GM18499 (cell line): ENCODE results near the gene FGF2.
A peak's percentile ranks its signal among the peaks of the same experiment; 100 is the strongest.
"Not testable (repeated sequence)": the region's sequence is repeated elsewhere in the genome, so short reads cannot be mapped to it uniquely, and the experiment has no call there.

Source experiments
- ATAC-seq: cut with Tn5 transposase; IDR thresholded peaks from one replicate; pipeline ENCODE4 v1.9.1; 2021; ENCODE audit warnings: moderate number of reproducible peaks; ENCODE audit not compliant: insufficient read depth, unreplicated experiment

FGF2 gene

DNA sequence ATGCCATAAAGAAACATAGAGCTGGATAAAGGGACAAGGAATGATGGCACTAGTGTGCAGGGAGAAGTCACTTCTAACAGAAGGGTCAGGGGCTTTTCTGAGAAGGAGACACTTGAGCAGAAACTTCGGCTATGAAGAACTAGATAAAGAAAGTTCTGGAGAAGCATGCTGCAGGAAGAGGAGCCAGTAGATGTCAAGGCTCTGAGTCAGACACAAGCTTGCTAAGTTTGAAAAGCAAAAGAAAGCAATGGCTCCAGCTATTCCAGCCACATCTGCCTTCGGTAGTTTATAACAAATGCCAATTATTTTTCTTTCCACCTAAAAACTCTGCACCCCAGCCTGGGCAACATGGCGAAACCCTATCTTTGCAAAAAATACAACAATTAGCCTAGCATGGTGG, 88.3 kb downstream of the FGF2 start:
- ATAC-seq: no peak

DNA sequence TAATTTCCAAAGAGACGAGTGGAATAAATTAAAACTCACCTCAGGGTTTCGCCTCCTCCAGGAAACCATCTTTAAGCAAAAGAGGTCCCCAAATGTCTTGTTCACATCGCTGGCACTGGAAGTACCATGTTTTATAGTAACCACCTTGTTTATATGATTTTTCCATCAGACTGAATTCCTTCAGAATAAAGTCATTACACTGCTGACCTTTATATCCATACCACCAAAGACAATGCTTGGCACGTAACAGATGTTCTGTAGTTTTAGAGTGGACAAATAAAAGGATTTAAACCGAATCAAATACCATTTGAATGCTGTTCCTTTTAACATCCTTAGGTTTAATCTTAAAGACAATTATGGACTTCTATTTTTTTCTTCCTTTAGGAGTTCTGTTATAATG, 91.1 kb downstream of the FGF2 start:
- no peak for ATAC-seq

DNA sequence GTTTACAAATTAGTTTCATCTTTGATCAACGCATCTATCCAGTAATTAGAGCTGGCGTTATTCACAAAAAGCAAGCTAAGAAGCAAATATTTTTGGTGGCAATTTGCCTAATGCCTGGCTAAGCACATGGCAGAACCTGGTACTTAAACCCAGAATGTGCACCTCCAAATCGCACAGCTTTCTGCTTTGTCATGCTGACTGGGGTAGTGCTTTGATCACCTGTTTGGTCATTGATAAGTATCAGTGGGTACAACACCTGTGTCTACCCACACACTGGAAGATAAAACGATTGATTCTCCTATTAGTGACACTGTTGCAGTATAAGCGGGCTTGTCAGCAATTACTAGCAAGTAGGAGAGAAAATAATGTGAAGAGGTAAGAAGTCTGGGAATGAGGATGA, 93.8 kb downstream of the FGF2 start:
- no peak for ATAC-seq

DNA sequence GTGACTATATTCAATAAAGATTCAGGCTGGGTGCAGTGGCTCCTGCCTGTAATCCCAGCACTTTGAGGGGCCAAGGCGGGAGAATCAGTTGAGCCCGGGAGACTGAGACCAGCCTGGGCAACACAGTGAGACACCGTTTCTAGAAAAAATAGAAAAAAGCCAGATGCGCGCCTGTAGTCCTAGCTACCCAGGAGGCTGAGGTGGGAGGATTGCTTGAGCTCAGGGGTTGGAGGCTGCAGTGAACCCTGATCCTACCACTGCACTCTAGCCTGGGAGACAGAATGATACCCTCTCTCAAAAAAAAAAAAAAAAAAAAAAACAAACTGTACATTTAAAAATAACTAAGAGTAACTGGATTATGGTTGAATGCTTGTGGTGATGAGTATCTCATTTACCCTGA, 94.7 kb downstream of the FGF2 start:
- ATAC-seq: no peak

DNA sequence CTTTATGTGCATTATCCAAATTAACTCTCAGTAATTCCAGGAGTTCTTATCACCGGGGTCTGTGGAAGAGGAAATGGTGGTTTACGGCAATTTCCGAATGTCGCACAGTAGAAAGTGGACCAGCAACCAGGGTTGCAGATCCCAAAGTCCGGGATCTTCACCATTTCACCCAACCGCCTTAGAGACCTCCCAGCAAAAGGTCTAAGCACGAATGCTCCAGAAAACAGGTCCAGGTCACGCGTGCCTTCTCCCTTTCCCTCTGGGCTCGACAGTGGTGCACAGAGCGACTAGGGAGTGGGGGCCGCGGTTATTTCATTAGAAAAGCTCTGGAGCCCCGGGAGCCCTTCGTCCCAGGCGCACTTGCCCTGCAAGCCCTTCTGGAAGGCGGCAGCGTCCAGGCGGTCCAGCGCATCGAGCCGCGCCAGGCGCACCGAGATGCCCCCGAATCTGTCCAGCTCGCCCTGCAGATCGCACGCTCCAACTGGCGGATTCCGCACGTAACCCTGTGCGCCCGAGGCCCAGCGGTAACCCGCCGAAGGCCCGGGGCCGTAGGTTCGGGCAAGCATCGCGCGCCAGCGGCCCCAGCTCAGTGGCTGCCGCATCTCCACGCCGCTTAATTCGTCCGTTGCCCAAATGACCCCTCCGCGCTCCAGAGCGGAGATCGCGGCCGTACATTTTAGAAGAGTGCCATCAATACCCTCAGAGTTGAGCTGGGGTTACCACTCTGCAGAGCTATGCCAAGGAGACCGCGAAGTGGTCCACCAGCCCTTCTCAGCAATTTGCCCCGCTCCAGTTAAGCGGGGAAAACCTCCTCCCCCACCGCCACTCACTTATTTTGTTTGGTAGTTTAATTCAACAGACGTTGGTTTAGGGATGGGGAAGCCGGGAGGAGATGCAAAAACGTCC, 95.6 kb downstream of the FGF2 start, which contains the start of gene NUDT6:
NUDT6 (minus strand) TSS at position 627 of the 906 bp plus-strand sequence; CDS start at position 602, 25 bp downstream.
- ATAC-seq: peak; percentile 31

DNA sequence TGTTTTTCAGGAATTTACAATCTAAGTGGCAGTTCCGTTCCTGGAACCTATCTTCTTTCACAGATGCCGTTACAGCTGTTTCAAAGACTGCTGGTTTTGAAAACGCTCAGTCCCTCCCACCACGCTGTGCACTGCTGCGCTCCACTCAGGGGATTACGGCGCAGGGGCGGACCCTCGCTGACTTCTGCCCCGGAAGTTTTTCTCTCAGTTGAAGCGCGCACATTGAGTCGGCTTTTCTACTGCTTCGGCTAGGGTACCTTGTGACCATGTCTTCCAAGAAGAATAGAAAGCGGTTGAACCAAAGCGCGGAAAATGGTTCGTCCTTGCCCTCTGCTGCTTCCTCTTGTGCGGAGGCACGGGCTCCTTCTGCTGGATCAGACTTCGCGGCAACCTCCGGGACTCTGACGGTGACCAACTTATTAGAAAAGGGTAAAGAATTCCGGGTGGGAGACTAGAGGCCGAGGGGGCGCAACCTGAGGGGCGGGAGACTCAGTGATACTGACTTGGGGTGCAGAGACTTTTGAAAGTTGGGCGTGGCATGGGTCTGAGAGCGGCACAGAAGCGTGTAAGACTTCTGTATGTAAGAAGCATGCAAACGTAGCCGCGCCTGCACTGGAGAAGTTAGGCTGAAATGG, 96.4 kb downstream of the FGF2 start:
- peak; percentile 69 for ATAC-seq

DNA sequence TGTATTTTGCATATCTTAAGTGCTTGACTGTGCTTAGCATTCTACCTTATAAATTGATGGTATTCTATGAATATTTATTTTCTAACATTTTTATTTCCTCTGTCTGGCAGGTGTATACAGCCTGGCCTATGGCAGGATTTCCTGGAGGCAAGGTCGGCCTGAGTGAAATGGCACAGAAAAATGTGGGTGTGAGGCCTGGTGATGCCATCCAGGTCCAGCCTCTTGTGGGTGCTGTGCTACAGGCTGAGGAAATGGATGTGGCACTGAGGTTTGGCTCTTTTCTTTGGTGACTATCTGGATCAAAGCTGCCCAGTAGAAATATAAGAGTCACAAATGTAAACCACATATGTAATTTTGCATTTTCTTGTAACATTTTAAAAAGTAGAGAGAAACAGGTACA, 102.3 kb downstream of the FGF2 start:
- no peak for ATAC-seq

DNA sequence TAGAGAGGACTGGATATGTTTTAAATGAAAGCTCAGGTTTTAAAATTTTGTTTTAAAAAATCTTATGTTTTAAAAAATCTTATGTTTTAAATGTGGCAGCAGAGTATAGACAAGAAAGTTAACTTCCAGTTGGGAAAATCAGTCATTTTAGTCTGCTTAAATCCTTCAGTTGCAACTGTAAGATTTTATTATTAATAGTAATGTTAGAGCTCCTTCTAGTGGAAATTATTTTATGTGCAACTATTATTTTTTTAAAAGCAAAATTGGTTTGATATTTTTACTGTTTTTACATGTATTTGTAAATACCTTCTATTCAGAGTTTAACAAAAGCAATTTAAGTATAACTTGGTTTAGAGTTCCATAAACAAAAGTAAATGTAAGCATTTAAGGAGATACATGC, 104.2 kb downstream of the FGF2 start:
- ATAC-seq: no peak

DNA sequence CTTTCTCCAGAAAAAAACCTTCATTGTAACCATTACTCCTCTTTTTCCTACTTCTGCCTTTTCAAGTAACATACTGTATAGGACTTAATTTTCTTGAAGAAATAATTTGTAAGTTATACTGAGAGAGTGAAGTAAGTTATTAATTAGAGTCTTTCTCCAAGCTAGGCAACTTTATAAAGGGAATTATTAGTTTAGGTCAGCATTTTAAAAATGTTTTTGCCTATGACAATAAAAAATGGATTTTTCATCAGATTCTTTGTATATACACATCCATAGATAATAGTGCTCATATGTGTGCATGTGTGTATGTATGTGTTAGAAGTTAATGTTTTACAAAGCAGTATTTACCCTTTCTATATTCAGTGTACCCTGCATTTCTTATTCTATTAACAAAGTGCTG, 106.1 kb downstream of the FGF2 start:
- ATAC-seq: no peak

DNA sequence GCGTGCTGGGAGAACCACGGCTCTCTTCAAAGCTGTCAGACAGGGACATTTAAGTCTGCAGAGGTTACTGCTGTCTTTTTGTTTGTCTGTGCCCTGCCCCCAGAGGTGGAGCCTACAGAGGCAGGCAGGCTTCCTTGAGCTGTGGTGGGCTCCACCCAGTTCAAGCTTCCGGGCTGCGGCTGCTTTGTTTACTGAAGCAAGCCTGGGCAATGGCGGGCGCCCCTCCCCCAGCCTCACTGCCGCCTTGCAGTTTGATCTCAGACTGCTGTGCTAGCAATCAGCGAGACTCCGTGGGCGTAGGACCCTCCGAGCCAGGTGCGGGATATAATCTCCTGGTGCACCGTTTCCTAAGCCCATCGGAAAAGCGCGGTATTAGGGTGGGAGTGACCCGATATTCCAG, 118.5 kb downstream of the FGF2 start:
- ATAC-seq: not testable (repeated sequence)

DNA sequence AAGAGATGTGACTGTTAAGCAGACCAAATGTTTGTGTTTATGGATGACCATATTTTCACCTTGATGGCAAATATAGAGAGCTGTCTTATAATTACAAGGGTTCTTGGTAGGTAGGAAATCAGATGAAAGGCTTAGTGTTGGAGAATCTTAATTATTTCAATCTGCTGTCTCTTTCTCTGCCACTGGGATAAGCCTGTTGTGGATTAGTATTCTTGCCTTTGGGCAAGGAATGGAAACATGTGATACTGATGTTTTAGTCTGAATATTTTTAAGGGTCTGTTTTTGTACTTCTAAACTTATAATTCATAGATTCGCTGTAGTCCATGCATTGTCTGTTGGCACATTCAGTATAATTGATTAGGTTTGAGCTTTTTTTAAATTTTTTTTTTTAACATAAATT, 119.5 kb downstream of the FGF2 start:
- ATAC-seq: no peak
